ENCODE results near the gene ZSCAN30. TPM values are rescaled to one million over a fixed set of nuclear protein-coding genes. Genes with fewer than 3 reads are reported as not detected.

The ZSCAN30 gene
- total RNA-seq, 1 experiment from 2014 or later: 20.5 TPM

DNA sequence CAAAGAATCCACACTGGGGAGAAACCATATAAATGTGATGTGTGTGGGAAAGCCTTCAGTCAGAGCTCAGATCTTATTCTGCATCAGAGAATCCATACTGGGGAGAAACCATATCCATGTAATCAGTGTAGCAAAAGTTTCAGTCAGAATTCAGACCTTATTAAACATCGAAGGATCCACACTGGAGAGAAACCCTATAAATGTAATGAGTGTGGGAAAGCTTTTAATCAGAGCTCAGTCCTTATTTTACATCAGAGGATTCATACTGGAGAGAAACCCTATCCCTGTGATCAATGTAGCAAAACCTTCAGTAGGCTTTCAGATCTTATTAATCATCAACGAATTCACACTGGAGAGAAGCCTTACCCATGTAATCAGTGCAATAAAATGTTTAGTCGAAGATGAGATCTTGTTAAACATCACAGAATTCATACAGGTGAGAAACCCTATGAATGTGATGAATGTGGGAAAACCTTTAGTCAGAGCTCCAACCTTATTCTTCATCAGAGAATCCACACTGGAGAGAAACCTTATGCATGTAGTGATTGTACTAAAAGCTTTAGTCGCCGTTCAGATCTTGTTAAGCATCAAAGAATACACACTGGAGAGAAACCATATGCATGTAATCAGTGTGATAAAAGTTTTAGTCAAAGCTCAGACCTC is 16.7 kb upstream of the ZSCAN30 start:
- no peak for DNase-seq (ENCODE audit: unreplicated experiment)
- Mint-ChIP-seq H3K27me3 (ENCODE audit: insufficient read depth, unreplicated experiment) (no peaks in the 10 kb centered on the region), H3K36me3 (ENCODE audit: insufficient read depth, unreplicated experiment) (peaks cover 24% of the 10 kb centered on the region), H3K9me3 (ENCODE audit: unreplicated experiment) (peaks cover 16% of the 10 kb centered on the region), H3K4me1 (ENCODE audit: insufficient read depth, unreplicated experiment) (peaks cover 11% of the 10 kb centered on the region), H3K4me3 (ENCODE audit: unreplicated experiment) (no peak overlapping the region), H3K27ac (ENCODE audit: low read depth, unreplicated experiment) (no peak overlapping the region)
- intact Hi-C loops (cut with micrococcal nuclease): no loop called here
- TF ChIP-seq, protein P1, sequence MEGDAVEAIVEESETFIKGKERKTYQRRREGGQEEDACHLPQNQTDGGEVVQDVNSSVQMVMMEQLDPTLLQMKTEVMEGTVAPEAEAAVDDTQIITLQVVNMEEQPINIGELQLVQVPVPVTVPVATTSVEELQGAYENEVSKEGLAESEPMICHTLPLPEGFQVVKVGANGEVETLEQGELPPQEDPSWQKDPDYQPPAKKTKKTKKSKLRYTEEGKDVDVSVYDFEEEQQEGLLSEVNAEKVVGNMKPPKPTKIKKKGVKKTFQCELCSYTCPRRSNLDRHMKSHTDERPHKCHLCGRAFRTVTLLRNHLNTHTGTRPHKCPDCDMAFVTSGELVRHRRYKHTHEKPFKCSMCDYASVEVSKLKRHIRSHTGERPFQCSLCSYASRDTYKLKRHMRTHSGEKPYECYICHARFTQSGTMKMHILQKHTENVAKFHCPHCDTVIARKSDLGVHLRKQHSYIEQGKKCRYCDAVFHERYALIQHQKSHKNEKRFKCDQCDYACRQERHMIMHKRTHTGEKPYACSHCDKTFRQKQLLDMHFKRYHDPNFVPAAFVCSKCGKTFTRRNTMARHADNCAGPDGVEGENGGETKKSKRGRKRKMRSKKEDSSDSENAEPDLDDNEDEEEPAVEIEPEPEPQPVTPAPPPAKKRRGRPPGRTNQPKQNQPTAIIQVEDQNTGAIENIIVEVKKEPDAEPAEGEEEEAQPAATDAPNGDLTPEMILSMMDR (IDR thresholded peaks at IDR 0.05; ENCODE audit: unreplicated experiment): no peak
- ChIA-PET POLR2A (interaction anchor here (0.9 to 1.0 kb wide), 2 partner anchors 16 to 37 kb away, joined by 3 read pairs; no protein-coding TSS in a partner anchor), CTCF (interaction anchor here (0.7 kb wide), 1 partner anchor 201 kb away, joined by 3 read pairs; no protein-coding TSS in a partner anchor)
- BruUV-seq (replicated peaks): TSS peak; percentile 16

DNA sequence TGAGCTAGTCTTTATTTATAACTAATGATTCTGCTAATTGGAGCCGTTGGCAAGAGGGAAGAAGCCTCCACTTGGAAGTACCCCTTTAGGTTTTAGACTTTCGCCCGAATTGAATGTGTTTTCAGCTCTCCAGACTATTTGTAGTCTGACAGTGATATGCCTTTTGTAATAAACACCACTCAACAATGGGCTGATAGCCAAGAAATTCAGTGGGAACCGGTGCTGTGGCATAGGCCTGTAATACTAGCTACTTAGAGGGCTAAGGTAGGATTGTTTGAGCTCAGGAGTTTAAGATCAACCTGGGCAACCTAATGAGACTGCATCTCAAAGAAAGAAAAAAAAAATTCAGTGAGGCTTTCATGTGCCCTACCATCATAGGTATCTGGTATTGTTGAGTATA is 13.6 kb upstream of the ZSCAN30 start:
- peaks cover 46% of the 10 kb centered on the region for H3K36me3 Mint-ChIP-seq (ENCODE audit: insufficient read depth, unreplicated experiment)
- intact Hi-C loops (cut with micrococcal nuclease): no loop called here
- no peaks in the 10 kb centered on the region for H3K4me1 Mint-ChIP-seq (ENCODE audit: insufficient read depth, unreplicated experiment)
- POLR2A ChIA-PET: interaction anchor here (1.0 to 1.2 kb wide), 2 partner anchors 12 to 31 kb away, joined by 3 to 4 read pairs; no protein-coding TSS in a partner anchor
- TF ChIP-seq, protein P1 (IDR thresholded peaks at IDR 0.05; ENCODE audit: unreplicated experiment): no peak
- H3K27ac Mint-ChIP-seq (ENCODE audit: low read depth, unreplicated experiment): no peak overlapping the region
- no peaks in the 10 kb centered on the region for H3K9me3 Mint-ChIP-seq (ENCODE audit: unreplicated experiment)
- H3K4me3 Mint-ChIP-seq (ENCODE audit: unreplicated experiment): no peak overlapping the region
- BruUV-seq (replicated peaks): no TSS peak
- DNase-seq (ENCODE audit: unreplicated experiment): no peak
- no peaks in the 10 kb centered on the region for H3K27me3 Mint-ChIP-seq (ENCODE audit: insufficient read depth, unreplicated experiment)
- CTCF ChIA-PET: interaction anchor here (0.7 to 1.1 kb wide), 3 partner anchors 9 to 72 kb away, joined by 3 to 5 read pairs (median 3); no protein-coding TSS in a partner anchor

DNA sequence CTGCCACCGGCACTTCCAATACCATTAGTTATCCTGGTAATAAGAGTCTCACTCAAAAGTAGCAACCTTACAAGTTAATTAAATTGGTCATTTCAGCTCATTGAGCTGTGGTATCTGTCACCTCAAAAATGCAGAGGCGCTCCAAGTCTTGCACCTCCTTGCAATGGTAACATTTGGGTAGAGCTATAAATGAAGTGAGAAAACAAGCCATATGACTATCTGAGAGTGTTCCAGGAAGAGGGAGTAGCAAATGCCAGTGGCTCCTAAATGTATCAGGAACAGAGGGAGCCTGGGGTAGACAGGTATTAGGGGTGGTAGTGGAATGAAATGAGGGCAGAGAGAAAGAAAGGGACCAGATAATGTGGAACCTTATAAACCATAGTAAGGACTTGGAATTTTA is 6.0 kb upstream of the ZSCAN30 start:
- peaks cover 45% of the 10 kb centered on the region for H3K36me3 Mint-ChIP-seq (ENCODE audit: insufficient read depth, unreplicated experiment)

DNA sequence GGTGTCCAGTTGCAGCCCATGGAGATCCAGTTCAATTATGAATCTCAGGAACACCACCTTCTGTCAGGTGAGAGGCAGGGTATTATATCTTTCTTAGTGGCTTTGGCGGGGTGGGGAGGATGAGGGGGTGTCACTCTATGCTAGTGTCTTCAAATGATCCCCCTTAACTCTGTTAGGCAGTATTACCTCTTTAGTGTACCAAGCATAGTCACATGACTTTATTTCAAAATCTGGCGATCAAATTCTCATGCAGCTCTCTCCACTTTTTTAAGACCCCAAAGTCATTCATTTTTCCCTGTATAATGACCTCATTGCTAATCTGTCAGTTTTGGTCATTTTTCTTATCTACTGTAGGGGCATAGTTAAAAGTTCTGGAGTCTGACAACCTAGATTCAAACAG is 1.1 kb upstream of the ZSCAN30 start:
- TF ChIP-seq, protein P1 (IDR thresholded peaks at IDR 0.05; ENCODE audit: unreplicated experiment): no peak
- H3K27ac Mint-ChIP-seq (ENCODE audit: low read depth, unreplicated experiment): peak overlapping the region; percentile 97
- peak overlapping the region; percentile 97 for H3K4me3 Mint-ChIP-seq (ENCODE audit: unreplicated experiment)
- intact Hi-C loops (cut with micrococcal nuclease): loop anchor here (5.0 kb wide), 1 partner anchor 51 kb away; the partner anchor contains the start of gene ZNF24
- BruUV-seq (replicated peaks): no TSS peak
- ChIA-PET POLR2A (interaction anchor here (0.7 to 2.0 kb wide), 9 partner anchors 12 to 477 kb away, joined by 3 to 7 read pairs (median 3); partner anchors contain the start of gene ZNF397), CTCF (interaction anchor here (0.6 to 1.0 kb wide), 2 partner anchors 52 to 59 kb away, joined by 3 to 4 read pairs; no protein-coding TSS in a partner anchor)
- no peaks in the 10 kb centered on the region for H3K27me3 Mint-ChIP-seq (ENCODE audit: insufficient read depth, unreplicated experiment)
- H3K9me3 Mint-ChIP-seq (ENCODE audit: unreplicated experiment): no peaks in the 10 kb centered on the region
- H3K36me3 Mint-ChIP-seq (ENCODE audit: insufficient read depth, unreplicated experiment): peaks cover 22% of the 10 kb centered on the region
- no peak for DNase-seq (ENCODE audit: unreplicated experiment)
- H3K4me1 Mint-ChIP-seq (ENCODE audit: insufficient read depth, unreplicated experiment): peaks cover 12% of the 10 kb centered on the region

More for the DNA sequence above, 6.0 kb upstream of the ZSCAN30 start:
- intact Hi-C loops (cut with micrococcal nuclease): no loop called here
- Mint-ChIP-seq H3K27me3 (ENCODE audit: insufficient read depth, unreplicated experiment) (no peaks in the 10 kb centered on the region), H3K4me3 (ENCODE audit: unreplicated experiment) (no peak overlapping the region), H3K27ac (ENCODE audit: low read depth, unreplicated experiment) (no peak overlapping the region), H3K9me3 (ENCODE audit: unreplicated experiment) (peaks cover 6% of the 10 kb centered on the region), H3K4me1 (ENCODE audit: insufficient read depth, unreplicated experiment) (peaks cover 4% of the 10 kb centered on the region)
- CTCF ChIA-PET: no interaction called here
- TF ChIP-seq, protein P1 (IDR thresholded peaks at IDR 0.05; ENCODE audit: unreplicated experiment): no peak
- POLR2A ChIA-PET: no interaction called here
- DNase-seq (ENCODE audit: unreplicated experiment): no peak
- BruUV-seq (replicated peaks): no TSS peak

All from MCF 10A (cell line).